ENCODE results near the gene CPA1. TPM values are rescaled to one million over a fixed set of nuclear protein-coding genes. Genes with fewer than 3 reads are reported as not detected.

The CPA1 gene
- total RNA-seq, 1 experiment from 2014 or later: not detected

DNA sequence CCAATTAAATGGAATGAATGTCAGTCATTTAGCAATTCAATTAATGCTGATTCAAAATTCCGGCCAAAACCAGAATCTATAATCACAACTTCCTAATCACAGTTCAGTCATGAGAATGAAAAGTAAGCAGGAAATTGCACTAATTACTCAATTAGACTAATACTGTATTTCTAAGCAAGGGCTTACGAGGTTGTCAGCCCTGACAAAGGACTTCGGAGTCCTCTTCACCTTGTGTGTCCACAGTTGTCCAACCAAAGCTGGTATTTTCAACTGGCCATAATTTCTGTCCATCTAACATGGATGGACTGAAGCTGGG lies 17.4 kb downstream of the CPA1 start:
- ChIA-PET POLR2A (no interaction called here), CTCF (no interaction called here)
- no peaks in the 10 kb centered on the region for H3K36me3 Mint-ChIP-seq (ENCODE audit: insufficient read depth, unreplicated experiment)
- intact Hi-C loops (cut with micrococcal nuclease; ENCODE audit: unreplicated experiment): no loop called here
- H3K4me3 ChIP-seq (ENCODE audit: low read depth, low read length): no peak overlapping the region
- H3K4me3 Mint-ChIP-seq (ENCODE audit: unreplicated experiment): no peak overlapping the region
- no peaks in the 10 kb centered on the region for H3K9me3 ChIP-seq
- no peaks in the 10 kb centered on the region for H3K27me3 Mint-ChIP-seq (ENCODE audit: insufficient read depth, unreplicated experiment)
- no peaks in the 10 kb centered on the region for H3K27me3 ChIP-seq (replicated peaks; ENCODE audit: control insufficient read depth, insufficient read depth, low read length)
- no peak overlapping the region for H3K27ac Mint-ChIP-seq (ENCODE audit: unreplicated experiment)
- DNase-seq: no peak
- H3K4me1 ChIP-seq: peaks cover 3% of the 10 kb centered on the region; the same call in 1 of the 2 replicates
- TF ChIP-seq, protein P1, sequence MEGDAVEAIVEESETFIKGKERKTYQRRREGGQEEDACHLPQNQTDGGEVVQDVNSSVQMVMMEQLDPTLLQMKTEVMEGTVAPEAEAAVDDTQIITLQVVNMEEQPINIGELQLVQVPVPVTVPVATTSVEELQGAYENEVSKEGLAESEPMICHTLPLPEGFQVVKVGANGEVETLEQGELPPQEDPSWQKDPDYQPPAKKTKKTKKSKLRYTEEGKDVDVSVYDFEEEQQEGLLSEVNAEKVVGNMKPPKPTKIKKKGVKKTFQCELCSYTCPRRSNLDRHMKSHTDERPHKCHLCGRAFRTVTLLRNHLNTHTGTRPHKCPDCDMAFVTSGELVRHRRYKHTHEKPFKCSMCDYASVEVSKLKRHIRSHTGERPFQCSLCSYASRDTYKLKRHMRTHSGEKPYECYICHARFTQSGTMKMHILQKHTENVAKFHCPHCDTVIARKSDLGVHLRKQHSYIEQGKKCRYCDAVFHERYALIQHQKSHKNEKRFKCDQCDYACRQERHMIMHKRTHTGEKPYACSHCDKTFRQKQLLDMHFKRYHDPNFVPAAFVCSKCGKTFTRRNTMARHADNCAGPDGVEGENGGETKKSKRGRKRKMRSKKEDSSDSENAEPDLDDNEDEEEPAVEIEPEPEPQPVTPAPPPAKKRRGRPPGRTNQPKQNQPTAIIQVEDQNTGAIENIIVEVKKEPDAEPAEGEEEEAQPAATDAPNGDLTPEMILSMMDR (IDR thresholded peaks at IDR 0.05; ENCODE audit: insufficient read depth in 1 of 2, low read depth in 1 of 2, low read length in 1 of 2, severe bottlenecking in 1 of 2, unreplicated experiment in 1 of 2): no peak
- H3K9me3 Mint-ChIP-seq (ENCODE audit: unreplicated experiment): no peaks in the 10 kb centered on the region
- BruUV-seq (replicated peaks): no TSS peak
- H3K36me3 ChIP-seq (ENCODE audit: control insufficient read depth, insufficient read depth, low read length): no peaks in the 10 kb centered on the region
- peaks cover 15% of the 10 kb centered on the region for H3K4me1 Mint-ChIP-seq (ENCODE audit: low read depth, unreplicated experiment)

DNA sequence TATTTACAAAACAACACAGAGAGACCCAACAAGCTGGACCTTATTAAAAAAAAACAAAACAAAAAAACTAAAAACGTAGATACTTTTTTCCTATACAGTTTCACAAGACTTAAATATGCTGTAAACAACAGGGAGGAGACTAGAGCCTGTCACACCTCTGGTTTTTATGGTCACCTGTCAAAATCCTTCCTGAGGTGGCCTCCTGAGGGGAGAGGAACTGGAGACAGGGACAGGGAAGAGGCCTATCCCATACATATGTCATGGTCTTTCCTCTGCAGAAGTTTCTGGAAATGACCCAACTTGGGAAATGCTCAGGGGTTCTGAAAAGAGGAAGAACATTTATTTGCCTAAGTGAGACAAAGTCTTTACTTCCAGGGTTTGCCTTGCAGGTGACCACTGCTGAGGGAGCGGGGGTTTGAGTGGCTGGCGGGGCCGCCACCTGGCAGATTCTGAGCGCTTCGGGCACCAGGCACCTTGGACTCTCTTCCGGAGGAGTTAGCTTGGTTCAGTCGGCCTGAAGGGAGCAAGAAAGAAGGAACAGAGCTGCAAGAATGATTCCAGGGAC lies 18.3 kb downstream of the CPA1 start:
- Mint-ChIP-seq H3K4me3 (ENCODE audit: unreplicated experiment) (no peak overlapping the region), H3K27me3 (ENCODE audit: insufficient read depth, unreplicated experiment) (no peaks in the 10 kb centered on the region), H3K36me3 (ENCODE audit: insufficient read depth, unreplicated experiment) (no peaks in the 10 kb centered on the region), H3K4me1 (ENCODE audit: low read depth, unreplicated experiment) (peaks cover 7% of the 10 kb centered on the region), H3K27ac (ENCODE audit: unreplicated experiment) (no peak overlapping the region), H3K9me3 (ENCODE audit: unreplicated experiment) (no peaks in the 10 kb centered on the region)
- Histone ChIP-seq H3K4me3 (ENCODE audit: low read depth, low read length) (no peak overlapping the region), H3K36me3 (ENCODE audit: control insufficient read depth, insufficient read depth, low read length) (no peaks in the 10 kb centered on the region), H3K4me1 (no peaks in the 10 kb centered on the region), H3K9me3 (no peaks in the 10 kb centered on the region), H3K27me3 (replicated peaks; ENCODE audit: control insufficient read depth, insufficient read depth, low read length) (no peaks in the 10 kb centered on the region)
- ChIA-PET CTCF (no interaction called here), POLR2A (no interaction called here)
- intact Hi-C loops (cut with micrococcal nuclease; ENCODE audit: unreplicated experiment): no loop called here
- BruUV-seq (replicated peaks): no TSS peak
- DNase-seq: no peak
- TF ChIP-seq, protein P1 (IDR thresholded peaks at IDR 0.05; ENCODE audit: insufficient read depth in 1 of 2, low read depth in 1 of 2, low read length in 1 of 2, severe bottlenecking in 1 of 2, unreplicated experiment in 1 of 2): no peak

DNA sequence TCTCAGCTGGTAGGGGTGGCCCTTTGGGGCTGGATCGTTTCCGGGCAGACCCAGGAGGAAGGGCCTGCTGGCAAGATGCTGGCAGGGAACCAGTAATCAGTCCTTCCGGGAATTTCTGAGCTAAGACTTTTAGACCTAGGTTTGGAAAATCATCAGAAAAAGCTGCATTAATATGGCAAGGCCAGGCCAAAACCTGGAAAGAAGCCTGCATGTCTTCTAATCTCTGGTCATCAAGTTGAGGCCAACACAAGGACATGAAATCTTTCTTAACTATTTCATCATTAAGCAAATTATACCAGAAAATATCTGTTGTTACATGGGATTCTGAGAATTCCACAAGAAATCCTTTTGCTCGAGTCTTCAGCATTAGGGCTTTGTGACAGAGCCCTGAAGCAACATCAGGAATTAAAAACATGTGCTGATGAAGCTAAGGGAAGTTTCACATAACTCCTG lies 19.9 kb downstream of the CPA1 start:
- H3K27me3 ChIP-seq (replicated peaks; ENCODE audit: control insufficient read depth, insufficient read depth, low read length): no peaks in the 10 kb centered on the region
- no peak overlapping the region for H3K4me3 ChIP-seq (ENCODE audit: low read depth, low read length)
- Mint-ChIP-seq H3K27ac (ENCODE audit: unreplicated experiment) (no peak overlapping the region), H3K9me3 (ENCODE audit: unreplicated experiment) (no peaks in the 10 kb centered on the region), H3K4me3 (ENCODE audit: unreplicated experiment) (no peak overlapping the region), H3K36me3 (ENCODE audit: insufficient read depth, unreplicated experiment) (no peaks in the 10 kb centered on the region), H3K4me1 (ENCODE audit: low read depth, unreplicated experiment) (no peaks in the 10 kb centered on the region), H3K27me3 (ENCODE audit: insufficient read depth, unreplicated experiment) (no peaks in the 10 kb centered on the region)
- H3K4me1 ChIP-seq: no peaks in the 10 kb centered on the region
- no peak for DNase-seq
- BruUV-seq (replicated peaks): no TSS peak
- POLR2A ChIA-PET: no interaction called here
- H3K9me3 ChIP-seq: no peaks in the 10 kb centered on the region
- intact Hi-C loops (cut with micrococcal nuclease; ENCODE audit: unreplicated experiment): no loop called here
- TF ChIP-seq, protein P1 (IDR thresholded peaks at IDR 0.05; ENCODE audit: insufficient read depth in 1 of 2, low read depth in 1 of 2, low read length in 1 of 2, severe bottlenecking in 1 of 2, unreplicated experiment in 1 of 2): no peak
- CTCF ChIA-PET: no interaction called here
- no peaks in the 10 kb centered on the region for H3K36me3 ChIP-seq (ENCODE audit: control insufficient read depth, insufficient read depth, low read length)
